GM18505 (cell line): ENCODE data around the gene DHRS13.

Experiments used
- ATAC-seq: cut with Tn5 transposase; IDR thresholded peaks from one replicate; pipeline ENCODE4 v1.9.1; 2021; ENCODE audit not compliant: unreplicated experiment
- POLR2A ChIP-seq: IDR thresholded peaks from 4 replicates; pipeline ENCODE4 v1.6.1; 2011; ENCODE audit warnings: borderline replicate concordance; ENCODE audit not compliant: insufficient read depth, insufficient read length; ENCODE audit errors: extremely low read depth

DHRS13 gene

GRCh38 chr17:28926366-28926765 lies 23.5 kb upstream of the DHRS13 start:
- no peak for ATAC-seq
- TF ChIP-seq POLR2A = no peak

- TF ChIP-seq POLR2A = no peak
- no peak for ATAC-seq
Observed at GRCh38 chr17:28925912-28926365, 23.1 kb upstream of the DHRS13 start.

- no peak for ATAC-seq
- no peak for TF ChIP-seq POLR2A
Observed at GRCh38 chr17:28920201-28920600, 17.3 kb upstream of the DHRS13 start.

- no peak for TF ChIP-seq POLR2A
Observed at GRCh38 chr17:28918295-28918694, 15.4 kb upstream of the DHRS13 start.

DNA sequence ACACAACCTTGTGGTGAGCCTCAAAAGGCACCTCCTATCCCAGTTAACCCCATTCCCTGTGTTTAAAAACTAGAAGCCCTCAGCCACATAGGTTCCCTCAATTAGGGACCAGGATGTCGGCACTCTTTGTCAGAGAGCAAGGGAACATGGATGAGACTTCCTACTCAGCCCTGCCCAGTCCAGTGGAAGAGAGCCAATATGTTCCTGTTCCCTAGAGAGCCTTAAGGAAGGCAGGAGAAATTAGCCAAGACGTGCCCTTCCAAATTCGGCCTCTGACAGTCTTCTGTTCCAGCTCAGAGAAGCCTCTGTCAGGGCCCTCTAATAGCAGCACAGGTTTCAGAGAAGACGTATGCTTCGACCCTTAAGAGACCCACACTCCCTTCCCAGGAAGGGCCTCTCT lies 14.6 kb upstream of the DHRS13 start:
- TF ChIP-seq POLR2A = no peak

More at GRCh38 chr17:28918295-28918694, 15.4 kb upstream of the DHRS13 start:
- no peak for ATAC-seq

DNA sequence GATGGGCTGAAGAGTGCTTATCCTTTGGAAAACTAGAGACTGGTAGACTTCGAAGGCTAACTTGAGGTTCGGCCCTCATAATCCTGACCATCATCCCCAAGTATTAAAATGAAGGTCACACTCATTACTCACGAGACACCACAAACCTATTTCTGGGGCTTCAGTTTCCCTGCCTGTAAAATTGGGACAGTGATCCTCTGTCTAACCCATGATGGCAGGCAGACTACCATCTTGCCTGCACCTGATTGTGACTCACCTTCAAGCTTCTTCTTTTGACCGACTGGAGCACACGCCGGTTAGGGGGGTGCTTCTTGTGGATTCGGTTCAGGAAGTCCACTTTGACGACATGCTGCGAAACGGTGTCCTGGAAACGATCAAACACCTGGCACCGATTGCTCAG lies 14.2 kb upstream of the DHRS13 start:
- no peak for ATAC-seq

More for the DNA sequence above, 14.6 kb upstream of the DHRS13 start:
- no peak for ATAC-seq

GRCh38 chr17:28916302-28916934 lies 13.5 kb upstream of the DHRS13 start:
- no peak for ATAC-seq
- TF ChIP-seq POLR2A = no peak

More for the DNA sequence above, 14.2 kb upstream of the DHRS13 start:
- no peak for TF ChIP-seq POLR2A

GRCh38 chr17:28912938-28913333 lies 10.1 kb upstream of the DHRS13 start:
- no peak for ATAC-seq
- no peak for TF ChIP-seq POLR2A

DNA sequence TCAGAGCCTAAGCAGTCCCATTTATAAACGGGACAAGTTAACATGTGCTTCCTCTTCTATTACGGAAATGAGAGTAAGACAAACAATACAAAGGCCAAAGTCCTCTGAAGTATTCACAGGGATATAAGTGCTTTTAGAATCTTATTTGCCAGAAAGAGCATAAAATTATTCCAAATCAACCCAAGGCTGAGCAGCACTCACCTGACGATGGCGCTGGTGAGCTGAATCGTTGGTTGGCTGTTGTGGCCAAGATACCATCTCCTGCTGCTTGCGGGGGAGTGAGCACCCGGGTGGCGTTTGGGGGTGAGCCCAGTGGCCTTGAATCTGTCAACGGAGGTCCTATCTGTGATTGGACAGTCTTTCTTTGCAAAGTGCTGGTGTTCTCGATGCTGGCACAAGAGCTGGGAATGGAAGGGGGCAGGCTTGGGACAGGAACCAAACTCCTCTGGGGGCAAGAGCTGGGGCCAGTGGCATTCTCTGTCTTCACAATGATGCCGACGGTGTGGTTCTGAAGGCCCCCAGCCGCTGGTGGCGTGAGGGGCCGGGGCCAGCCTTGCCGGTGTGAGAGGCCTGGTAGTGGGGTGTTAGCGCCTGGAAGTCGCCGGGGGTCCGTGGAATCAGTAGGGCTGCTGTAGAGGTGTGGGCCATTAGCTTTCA lies 9.5 kb upstream of the DHRS13 start:
- ATAC-seq = no peak
- TF ChIP-seq POLR2A = no peak

GRCh38 chr17:28911411-28912045 lies 8.6 kb upstream of the DHRS13 start:
- no peak for TF ChIP-seq POLR2A
- no peak for ATAC-seq

DNA sequence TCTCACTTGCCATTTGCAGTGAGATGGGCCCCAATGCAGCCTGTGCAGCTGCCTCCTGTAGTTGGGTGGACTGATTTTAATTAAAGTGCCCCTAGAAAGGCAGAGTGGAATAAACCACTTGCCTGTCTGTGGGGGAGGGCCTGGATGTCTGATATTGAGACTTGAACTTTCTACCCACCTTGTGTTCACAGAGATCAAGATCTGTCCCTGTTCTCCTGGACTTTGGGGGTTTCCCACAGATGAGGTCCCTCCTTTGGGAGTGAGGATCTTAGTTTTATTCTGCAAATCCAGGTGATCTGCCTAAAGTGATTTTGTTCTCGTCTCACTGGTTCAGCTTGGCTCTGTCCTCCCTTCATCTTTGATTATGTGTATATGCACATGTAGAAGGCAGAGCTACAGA lies 7.7 kb upstream of the DHRS13 start:
- no peak for ATAC-seq
- TF ChIP-seq POLR2A = no peak

- no peak for TF ChIP-seq POLR2A
- ATAC-seq = no peak
Observed at GRCh38 chr17:28908640-28909167, 5.8 kb upstream of the DHRS13 start.

- no peak for TF ChIP-seq POLR2A
- no peak for ATAC-seq
Observed at GRCh38 chr17:28907709-28908475, 5.0 kb upstream of the DHRS13 start.
